ENCODE data around the gene CLHC1.

The CLHC1 gene

GRCh38 chr2:55168221-55169154, 63.6 kb downstream of the CLHC1 start:
- DNase-seq, result peak; percentile 41

- no peak for DNase-seq
These were observed 66.5 kb downstream of the CLHC1 start for GRCh38 chr2:55165626-55166025.

- no peak for DNase-seq
These were observed 67.3 kb downstream of the CLHC1 start for GRCh38 chr2:55164534-55165480.

GRCh38 chr2:55163941-55164390, 68.1 kb downstream of the CLHC1 start:
- DNase-seq, result no peak

- no peak for DNase-seq
These were observed 68.8 kb downstream of the CLHC1 start for GRCh38 chr2:55163274-55163721.

- no peak for DNase-seq
These were observed 69.6 kb downstream of the CLHC1 start for GRCh38 chr2:55162284-55163006.

GRCh38 chr2:55161295-55162210, 70.5 kb downstream of the CLHC1 start:
- no peak for DNase-seq

- no peak for DNase-seq
These were observed 71.7 kb downstream of the CLHC1 start for GRCh38 chr2:55160422-55160821.

GRCh38 chr2:55159752-55160151, 72.3 kb downstream of the CLHC1 start:
- DNase-seq, result no peak

GRCh38 chr2:55159037-55159651, 72.9 kb downstream of the CLHC1 start:
- DNase-seq, result no peak

GRCh38 chr2:55158111-55158814, 73.8 kb downstream of the CLHC1 start:
- DNase-seq, result no peak

- peak; percentile 39 for DNase-seq
These were observed 74.6 kb downstream of the CLHC1 start for GRCh38 chr2:55157474-55157884.

- no peak for DNase-seq
These were observed 75.1 kb downstream of the CLHC1 start for GRCh38 chr2:55156984-55157383.

GRCh38 chr2:55156326-55156725, 75.8 kb downstream of the CLHC1 start:
- no peak for DNase-seq

GRCh38 chr2:55155764-55156281, 76.3 kb downstream of the CLHC1 start:
- no peak for DNase-seq

GRCh38 chr2:55155206-55155605, 76.9 kb downstream of the CLHC1 start:
- no peak for DNase-seq

GRCh38 chr2:55154525-55155030, 77.5 kb downstream of the CLHC1 start:
- DNase-seq, result no peak

GRCh38 chr2:55153584-55154299, 78.4 kb downstream of the CLHC1 start:
- no peak for DNase-seq
